ENCODE results near the gene CCM2.
"Not testable (repeated sequence)": the region's sequence is repeated elsewhere in the genome, so short reads cannot be mapped to it uniquely, and the experiment has no call there.

CCM2 gene

DNA sequence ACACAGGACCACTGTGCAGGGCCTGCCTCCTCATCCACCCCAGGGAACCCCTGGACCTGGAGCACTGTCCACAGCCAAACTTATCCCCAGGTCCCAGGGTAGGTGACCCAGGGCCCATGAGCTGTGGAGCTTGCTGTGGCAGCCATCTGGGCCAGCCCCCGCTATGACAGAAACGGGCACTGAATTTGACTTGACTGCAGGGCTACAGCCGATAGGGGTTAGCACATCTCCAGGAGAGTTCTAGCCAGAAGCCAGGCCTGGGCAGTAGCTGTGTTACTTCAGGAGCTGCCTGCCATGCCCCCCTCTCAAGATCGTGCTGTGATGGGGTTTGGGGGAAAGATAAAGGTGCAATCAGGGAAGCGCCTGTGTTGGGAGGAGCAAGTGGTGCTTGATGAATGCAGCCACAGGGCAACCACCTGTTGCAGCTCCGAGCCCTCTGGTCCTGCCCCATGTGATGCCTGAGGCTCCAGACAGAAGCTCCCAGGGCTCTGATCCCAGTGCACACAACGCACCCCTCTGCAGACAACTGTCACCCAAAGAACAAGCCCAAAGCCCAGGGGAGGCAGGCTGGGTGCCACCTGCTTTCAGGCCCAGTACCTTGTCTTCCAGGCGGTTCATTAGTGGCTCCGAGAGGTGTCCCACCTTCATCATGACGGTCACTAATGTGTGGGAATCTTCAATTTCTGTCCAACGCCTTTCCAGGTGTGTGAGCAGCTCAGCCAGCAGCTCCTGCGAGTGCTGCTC lies 105.0 kb downstream of the CCM2 start:
- DNase-seq = no peak

DNA sequence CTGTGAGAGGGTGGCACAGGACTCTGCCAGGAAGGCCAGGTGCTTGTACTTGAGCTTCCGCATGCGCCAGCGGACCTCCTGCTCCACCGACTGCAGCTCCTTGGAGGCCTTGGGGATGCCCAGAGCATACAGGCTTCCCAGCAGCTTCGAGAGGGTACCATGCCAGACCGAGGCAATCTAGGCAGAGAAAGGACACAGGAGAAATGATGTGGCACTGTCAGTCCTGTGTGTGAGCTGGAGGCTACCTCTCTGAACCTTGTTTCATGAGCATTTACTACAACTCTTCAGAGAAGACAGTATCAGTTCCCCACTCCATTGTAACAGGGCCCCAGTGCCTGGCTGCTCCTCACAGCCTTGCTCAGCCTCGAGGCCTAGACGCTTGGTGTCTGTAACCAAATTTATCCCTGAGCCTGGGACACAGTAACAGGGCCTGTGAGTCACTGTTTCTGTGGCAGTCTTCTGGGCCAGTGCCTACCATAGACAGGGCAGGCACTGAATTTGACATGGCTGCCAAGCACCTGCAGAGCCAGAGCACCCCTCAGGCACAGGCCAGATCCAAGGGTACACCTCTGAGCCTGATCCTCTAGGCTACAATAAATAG lies 105.7 kb downstream of the CCM2 start:
- DNase-seq = no peak

GRCh38 chr7:45106820-45107219 lies 106.8 kb downstream of the CCM2 start:
- DNase-seq = no peak

- no peak for DNase-seq
These were observed 107.4 kb downstream of the CCM2 start for GRCh38 chr7:45107356-45107755.

DNA sequence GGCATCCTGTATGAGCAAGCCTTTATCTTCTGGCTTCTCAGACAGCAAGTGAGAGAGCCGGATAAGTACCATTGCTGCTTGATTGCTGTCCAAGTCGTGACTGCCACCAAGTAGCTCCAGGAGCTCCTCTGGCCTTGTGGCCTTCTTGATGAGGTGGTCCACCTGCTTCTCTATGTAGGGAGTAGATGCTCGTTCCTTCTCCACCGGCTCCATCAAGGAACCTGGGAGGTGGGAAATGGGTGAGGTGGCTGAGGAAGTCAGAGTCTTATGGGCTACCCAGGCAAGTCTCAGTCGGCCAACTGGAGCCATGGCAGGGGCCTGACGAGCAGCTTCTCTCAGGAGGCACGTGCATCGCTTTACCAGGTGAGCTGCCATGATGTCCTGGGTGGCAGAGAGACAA lies 108.9 kb downstream of the CCM2 start:
- no peak for DNase-seq

GRCh38 chr7:45111298-45112223 lies 111.6 kb downstream of the CCM2 start, which contains the start of gene TBRG4:
Gene TBRG4, minus strand, starts transcription at chr7:45111697. Its CDS starts 2,460 bp downstream, at chr7:45109237.
- peak; percentile 97 for DNase-seq

DNA sequence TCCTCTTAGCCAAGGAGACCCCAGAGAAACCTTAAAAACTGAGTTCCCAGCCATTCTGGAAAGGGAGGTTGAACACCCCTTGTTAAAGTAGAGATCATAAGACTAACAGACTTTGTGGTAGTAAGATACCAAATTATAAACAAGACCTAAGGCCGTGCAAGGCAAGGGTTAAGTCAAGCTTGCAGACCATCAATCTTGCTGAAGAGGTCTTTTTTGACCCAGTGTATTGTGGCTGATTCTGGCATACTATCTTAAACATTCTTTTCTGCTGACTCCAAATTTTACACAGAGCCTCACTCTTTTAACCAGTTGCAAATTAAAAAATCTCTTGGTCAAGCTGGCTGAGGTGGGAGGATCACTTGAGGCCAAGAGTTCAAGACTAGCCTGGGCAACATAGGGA lies 112.6 kb downstream of the CCM2 start:
- no peak for DNase-seq

GRCh38 chr7:45114257-45114656 lies 114.3 kb downstream of the CCM2 start:
- DNase-seq = not testable (repeated sequence)

GRCh38 chr7:45114926-45115325 lies 114.9 kb downstream of the CCM2 start:
- DNase-seq = no peak

DNA sequence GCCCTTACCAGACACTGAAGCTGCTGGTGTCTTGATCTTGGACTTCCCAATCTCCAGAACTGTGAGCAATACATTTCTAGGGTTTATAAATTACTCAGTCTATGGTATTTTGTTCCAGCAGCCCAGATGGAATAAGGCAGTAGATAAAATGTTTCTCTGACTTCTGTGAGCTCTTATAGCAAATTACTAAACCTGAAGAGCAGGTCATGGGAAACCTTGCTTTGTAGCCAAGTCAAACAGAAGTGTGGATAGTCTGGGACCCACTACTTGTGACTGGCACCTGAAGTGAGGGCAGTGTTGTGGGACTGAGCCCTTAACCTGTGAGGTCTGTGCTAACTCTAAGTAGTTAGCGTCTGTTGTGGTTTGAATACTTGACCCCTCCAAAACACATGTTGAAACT lies 116.0 kb downstream of the CCM2 start:
- DNase-seq = no peak

DNA sequence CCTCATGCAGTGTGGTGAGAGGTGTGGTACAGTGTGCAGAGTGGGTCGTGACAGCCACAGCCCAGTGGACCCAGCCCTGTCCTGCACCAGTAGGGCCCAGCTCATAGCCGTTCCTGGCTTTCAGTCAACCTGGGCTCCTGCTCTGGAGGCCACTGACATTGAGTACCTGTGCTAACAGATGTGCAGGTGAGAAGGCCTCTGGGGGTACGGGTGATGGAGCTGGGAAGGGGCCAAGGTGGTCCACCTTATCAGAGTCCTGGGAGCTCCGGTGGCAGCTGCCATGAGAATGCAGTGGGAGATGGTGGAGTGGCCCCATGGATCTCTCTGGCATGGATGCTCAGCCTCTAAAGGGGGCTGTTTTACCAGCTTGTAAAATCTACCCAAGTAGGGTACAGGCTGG lies 117.6 kb downstream of the CCM2 start:
- no peak for DNase-seq

- DNase-seq = no peak
These were observed 118.3 kb downstream of the CCM2 start for GRCh38 chr7:45118292-45118691.

DNA sequence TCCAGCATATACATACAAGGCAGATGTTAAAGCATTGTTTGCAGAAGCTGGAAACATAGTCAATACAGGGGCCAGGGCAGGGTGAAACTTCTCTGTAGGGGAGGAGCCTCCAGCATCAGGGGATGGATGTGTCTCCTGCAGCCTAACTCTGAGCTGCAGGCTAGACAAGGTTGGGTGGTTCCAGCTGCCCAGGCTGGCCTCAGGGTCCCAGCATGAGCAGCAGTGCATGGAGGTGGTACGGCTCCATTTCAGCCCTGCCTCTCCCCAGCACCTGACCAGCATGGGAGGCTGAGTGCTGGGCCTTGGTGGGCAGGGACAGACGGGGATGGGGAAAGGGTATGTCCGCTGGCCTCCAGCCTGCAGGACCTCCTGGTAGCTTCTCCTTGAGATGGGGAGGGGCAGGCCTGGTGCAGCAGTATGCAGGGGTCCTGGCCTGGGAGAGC lies 118.9 kb downstream of the CCM2 start:
- DNase-seq = no peak

DNA sequence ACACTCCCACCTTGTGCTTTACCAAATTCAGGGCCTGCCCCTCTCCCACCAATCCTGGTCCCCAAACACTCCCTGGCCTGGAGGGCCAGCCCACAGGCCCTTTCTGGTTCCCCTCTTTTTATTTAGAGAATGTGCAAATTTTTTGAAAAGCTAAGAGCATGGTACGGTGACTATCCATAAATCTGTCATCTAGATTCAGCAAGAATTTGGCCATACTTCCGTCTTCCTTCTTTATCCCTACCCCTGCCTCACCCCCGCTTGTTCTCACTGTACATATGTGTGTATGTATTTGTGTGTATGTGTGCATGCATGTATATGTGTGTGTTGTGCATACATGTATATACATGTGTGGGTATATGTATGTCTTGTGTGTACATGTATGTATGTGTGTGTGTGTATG lies 119.5 kb downstream of the CCM2 start:
- DNase-seq = no peak

- DNase-seq = no peak
These were observed 123.2 kb downstream of the CCM2 start for GRCh38 chr7:45122975-45123860.

DNA sequence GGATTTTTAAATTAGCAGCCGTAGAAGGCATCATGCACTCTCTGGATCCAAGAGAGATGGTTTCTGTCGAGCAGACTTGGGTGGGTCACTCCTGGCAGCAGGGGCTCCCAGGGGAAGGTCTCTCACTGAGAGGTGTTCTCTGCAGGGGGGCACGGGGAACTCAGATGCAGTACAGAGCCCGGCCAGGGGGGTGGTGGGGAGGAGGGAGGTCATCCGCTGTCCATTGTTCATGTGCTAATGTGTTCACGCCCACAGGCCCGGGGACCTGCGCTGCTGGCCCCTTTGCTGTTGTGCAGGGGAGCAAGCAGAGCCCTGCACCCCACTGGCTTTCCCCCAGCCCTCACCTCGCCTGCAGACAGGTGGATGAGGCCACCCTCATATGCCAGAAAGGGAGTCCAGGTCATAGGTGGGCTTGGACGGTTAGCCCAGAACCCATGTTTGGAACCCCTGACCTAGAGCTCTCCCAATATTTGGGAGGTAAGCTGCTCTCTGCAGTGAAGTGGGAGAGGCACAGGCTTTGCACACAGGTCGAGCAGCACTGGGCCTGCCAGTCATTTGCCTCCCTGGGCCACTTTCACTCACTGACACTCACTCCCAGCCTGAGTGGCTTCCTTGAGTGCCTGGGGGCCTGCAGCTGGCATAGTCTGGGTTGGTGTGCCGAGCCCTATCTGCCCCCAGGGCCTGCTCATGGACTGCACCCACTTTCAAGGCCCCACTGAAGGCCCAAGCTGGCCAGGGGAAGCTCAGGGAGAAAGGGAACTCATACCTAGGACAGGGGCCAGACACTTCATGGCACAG lies 124.1 kb downstream of the CCM2 start:
- no peak for DNase-seq

GRCh38 chr7:45125193-45125904 lies 125.3 kb downstream of the CCM2 start:
- no peak for DNase-seq
